Limb (tissue), 2 donors: Measurements from ENCODE around the gene ABAT.

Experiments used
- DNase-seq, 2 donors: peaks; one replicate each; pipeline ENCODE4 v3.0.0-alpha.2; 2016; ENCODE audit errors: extremely low spot score in 2 of 2

Gene ABAT

GRCh38 chr16:8674413-8675022, at the start of gene ABAT:
Gene ABAT (plus strand): TSS chr16:8674617. CDS start chr16:8735740, 61,123 bp downstream.
- DNase-seq, result peak; percentile 76 to 91

GRCh38 chr16:8625491-8626087, 48.8 kb upstream of the ABAT start:
- DNase-seq, result no peak

GRCh38 chr16:8626946-8627345, 47.5 kb upstream of the ABAT start:
- no peak for DNase-seq

- DNase-seq, result no peak
These were observed 47.0 kb upstream of the ABAT start for GRCh38 chr16:8627456-8627855.

- no peak for DNase-seq
These were observed 45.3 kb upstream of the ABAT start for GRCh38 chr16:8628981-8629725.

- DNase-seq, result no peak
These were observed 44.0 kb upstream of the ABAT start for GRCh38 chr16:8630255-8630953.

- DNase-seq, result no peak
These were observed 43.0 kb upstream of the ABAT start for GRCh38 chr16:8631373-8631772.

GRCh38 chr16:8631818-8632465, 42.5 kb upstream of the ABAT start:
- DNase-seq, result no peak

- DNase-seq, result no peak
These were observed 41.7 kb upstream of the ABAT start for GRCh38 chr16:8632675-8633182.

- DNase-seq, result no peak
These were observed 39.3 kb upstream of the ABAT start for GRCh38 chr16:8634991-8635736.

GRCh38 chr16:8639694-8640093, 34.7 kb upstream of the ABAT start:
- no peak for DNase-seq

GRCh38 chr16:8641671-8642070, 32.7 kb upstream of the ABAT start:
- DNase-seq, result no peak

- no peak for DNase-seq
These were observed 32.3 kb upstream of the ABAT start for GRCh38 chr16:8642146-8642545.

- DNase-seq, result no peak
These were observed 29.9 kb upstream of the ABAT start for GRCh38 chr16:8644211-8645140.

GRCh38 chr16:8645141-8645521, 29.3 kb upstream of the ABAT start:
- no peak for DNase-seq

GRCh38 chr16:8645831-8646230, 28.6 kb upstream of the ABAT start:
- no peak for DNase-seq

GRCh38 chr16:8646326-8647053, 27.9 kb upstream of the ABAT start:
- DNase-seq, result no peak

GRCh38 chr16:8647721-8648318, 26.6 kb upstream of the ABAT start:
- no peak for DNase-seq

- DNase-seq, result no peak
These were observed 25.5 kb upstream of the ABAT start for GRCh38 chr16:8648877-8649276.
